GM21576 (cell line): ENCODE measurements around the gene CSTB.
A peak's percentile ranks its signal among the peaks of the same experiment; 100 is the strongest.
"Not testable (repeated sequence)": the region's sequence is repeated elsewhere in the genome, so short reads cannot be mapped to it uniquely, and the experiment has no call there.

ENCODE experiments used
- ATAC-seq: cut with Tn5 transposase; IDR thresholded peaks from one replicate; pipeline ENCODE4 v1.9.1; 2021; ENCODE audit warnings: mild to moderate bottlenecking, moderate library complexity; ENCODE audit not compliant: unreplicated experiment

CSTB gene, protein sequence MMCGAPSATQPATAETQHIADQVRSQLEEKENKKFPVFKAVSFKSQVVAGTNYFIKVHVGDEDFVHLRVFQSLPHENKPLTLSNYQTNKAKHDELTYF

GRCh38 chr21:43775795-43776430, at the start of gene CSTB:
Gene CSTB, minus strand, starts transcription at chr21:43776308. Its CDS starts 39 bp downstream, at chr21:43776269.
- peak; percentile 54 for ATAC-seq

DNA sequence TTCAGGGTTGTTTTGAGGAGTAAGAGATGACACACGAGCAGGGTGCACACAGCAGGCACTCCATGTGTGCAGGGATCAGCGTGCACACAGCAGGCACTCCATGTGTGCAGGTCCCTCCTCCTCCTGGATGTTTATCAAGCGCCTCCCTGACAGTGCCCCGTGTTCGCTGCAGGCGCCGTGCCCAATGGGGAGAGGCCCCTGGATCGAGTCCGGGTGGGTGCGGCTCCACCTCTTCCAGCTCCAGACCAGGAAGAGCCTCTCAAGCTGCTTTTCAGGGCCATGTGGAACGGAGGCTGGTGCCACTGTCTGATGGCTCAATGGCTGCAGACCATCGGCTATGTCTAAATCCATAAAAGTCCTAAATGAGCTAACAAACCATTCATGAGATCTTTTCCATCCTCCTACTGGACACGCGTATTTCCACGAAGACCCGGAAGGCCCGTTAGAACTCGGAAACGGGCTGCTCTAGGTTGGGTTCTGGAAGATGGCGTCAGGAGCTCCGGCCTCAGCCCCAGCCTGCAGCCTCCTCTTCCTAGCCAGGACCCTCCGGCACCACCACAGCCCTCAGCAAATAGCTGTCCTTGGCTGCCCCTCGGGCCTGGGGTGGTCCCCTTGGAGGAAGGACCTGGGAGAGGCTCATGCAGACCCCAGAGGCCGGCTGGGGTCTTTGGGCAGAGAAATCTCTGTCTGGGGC, 49.3 kb upstream of the CSTB start:
- ATAC-seq: no peak

GRCh38 chr21:43824333-43825241, 48.5 kb upstream of the CSTB start:
- no peak for ATAC-seq

DNA sequence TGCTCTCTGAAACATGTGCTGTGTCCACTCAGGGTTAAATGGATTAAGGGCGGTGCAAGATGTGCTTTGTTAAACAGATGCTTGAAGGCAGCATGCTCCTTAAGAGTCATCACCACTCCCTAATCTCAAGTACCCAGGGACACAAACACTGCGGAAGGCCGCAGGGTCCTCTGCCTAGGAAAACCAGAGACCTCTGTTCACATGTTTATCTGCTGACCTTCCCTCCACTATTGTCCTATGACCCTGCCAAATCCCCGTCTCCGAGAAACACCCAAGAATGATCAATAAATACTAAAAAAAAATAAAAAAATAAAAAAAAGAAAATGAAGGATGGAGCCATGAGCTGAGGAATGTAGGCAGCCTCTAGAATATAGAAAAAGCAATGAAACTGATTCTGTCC, 46.6 kb upstream of the CSTB start:
- ATAC-seq: not testable (repeated sequence)

GRCh38 chr21:43822166-43822565, 46.1 kb upstream of the CSTB start:
- not testable (repeated sequence) for ATAC-seq

DNA sequence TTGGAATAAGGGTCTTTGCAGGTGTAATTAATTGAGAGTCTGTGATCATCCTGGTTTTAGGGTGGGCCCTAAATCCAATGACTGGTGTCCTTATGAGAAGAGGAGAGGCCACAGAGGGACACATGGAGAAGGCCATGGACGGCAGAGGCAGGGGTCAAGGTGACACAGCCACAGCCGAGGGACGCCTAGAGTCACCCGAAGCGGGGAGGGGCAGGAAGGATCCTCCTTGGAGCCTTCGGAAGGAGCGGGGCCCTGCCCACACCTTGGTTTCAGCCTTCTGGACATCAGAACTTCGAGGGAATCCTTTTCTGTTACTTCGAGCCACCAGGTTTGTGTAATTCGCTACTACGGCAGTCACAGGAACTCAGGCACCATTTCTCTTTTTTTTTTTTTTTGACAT, 44.4 kb upstream of the CSTB start:
- no peak for ATAC-seq

DNA sequence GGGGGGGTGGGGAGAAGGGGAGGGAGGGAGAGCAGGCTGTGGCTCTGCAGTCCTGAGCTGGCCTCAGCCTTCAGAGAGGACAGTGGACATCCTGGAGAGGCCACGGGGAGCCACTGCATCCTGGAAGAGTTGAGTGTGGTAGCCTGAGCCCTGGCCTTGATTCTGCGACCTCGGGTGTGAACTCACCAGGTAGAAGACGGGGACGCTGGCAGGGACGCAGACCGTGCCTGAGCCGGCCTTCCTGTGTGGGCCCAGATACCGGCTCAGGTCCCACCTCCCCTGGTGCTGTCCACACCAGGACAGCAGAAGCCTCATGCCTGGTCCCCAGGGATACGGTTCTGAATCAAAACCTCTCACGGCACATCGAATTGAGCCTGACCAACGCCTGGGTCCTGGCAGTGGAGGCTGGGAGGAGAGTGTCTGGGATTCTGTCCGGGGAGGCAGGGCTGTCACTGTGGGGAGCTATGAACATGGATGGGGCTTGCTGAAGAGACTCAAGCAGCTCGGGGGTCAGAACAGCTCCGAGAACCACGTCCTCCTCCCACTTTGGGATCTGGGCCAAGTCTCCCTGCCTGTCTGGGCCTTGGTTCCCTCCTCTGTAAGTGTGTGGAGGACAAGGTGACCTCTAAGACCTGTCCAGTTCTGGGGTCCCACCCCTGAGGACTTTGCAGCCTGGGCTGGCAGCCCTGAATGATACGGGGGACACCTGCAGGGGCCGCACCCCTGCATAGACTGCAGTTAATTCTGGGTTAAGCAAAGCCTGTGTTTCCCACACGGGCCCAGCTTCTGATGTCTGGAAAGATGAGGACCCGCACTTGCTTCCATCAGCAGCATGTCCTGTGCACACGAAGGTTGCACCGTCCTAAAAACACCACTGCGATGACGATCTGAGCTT, 43.6 kb upstream of the CSTB start:
- ATAC-seq: no peak

DNA sequence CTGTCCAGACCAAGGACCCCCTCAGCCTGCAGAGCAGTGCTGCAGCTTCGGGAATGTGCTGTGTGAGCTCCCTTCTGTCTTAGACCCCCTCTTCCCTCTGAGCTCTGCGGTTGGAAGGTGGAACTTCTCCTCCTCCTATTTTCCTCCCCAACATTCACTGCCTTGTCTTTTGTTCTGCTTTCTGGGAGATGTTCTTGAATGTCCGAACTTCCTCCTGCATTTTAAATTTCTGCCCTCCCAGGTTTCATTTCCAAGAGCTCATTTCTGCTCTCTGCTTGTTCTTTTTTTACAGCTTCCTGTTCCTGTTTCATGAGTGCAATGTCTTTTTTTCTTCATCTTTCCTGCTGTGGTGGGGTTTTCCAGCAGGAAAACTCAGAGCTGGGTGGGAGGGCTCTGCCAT, 42.6 kb upstream of the CSTB start:
- no peak for ATAC-seq

DNA sequence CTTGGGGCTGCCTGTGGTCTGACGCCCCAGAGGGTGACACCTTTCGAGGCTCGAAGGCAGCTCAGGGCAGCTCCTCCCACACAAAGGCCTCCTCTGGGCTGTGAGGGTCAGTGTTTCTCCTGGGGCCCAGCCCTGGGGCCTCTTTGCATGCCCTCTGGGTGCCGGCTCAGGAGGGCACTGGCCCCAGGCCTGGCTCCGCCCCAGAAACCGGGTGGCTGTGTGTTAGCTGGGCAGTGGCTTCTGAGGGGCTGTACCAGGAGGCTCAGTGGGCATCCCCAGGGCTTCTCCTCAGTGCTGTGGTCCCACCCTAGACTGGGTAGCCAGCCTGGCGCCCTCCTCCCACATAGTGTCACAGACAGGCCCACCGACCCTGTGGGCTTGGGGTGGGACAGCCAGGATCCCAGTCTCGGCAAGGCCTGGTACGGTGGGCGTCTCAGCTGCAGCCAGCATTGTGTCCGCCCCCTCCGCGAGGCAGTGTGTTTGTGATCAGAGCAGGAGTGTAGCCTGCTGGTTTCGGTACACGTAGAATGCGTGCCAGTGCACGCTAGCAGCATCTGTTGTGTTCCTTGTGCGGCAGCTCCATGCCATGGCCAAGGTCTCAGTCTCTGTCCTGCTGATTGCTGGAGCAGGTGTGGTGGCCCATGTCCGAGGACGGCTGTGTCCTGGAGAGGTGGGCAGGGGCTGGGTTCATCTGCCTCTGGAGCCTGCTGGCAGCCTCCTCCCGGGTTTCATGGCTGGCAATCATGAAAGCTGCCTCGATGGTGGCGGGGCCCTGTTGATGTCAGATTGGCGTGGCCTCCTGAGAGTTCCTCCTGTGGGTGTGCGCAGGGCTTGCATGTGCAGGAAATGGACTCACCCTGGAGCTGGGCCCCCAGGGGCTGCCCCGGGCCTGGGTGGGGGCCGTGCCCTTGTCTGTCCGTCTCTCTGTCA, 41.3 kb upstream of the CSTB start:
- ATAC-seq: no peak

GRCh38 chr21:43816611-43817071, 40.5 kb upstream of the CSTB start:
- ATAC-seq: no peak

DNA sequence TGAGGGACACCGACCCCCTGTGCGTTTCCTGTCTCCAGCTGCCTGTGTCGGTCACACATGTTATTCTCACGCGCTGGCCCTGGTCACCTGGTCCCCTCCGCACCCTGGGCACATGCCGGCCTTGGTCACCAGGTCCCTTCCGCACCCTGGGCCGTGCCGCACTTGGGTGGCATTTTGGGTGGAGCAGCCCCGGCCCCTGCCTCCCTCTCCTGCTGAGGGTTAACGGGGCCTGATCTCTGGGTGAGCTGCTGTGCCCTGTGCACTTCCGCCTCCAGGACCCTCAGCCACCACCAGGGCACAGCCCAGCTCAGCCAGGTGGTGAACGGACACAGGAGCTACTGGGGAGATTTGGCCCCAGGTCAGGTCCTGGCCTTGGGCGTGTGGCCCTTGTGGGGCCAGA, 39.9 kb upstream of the CSTB start:
- no peak for ATAC-seq

DNA sequence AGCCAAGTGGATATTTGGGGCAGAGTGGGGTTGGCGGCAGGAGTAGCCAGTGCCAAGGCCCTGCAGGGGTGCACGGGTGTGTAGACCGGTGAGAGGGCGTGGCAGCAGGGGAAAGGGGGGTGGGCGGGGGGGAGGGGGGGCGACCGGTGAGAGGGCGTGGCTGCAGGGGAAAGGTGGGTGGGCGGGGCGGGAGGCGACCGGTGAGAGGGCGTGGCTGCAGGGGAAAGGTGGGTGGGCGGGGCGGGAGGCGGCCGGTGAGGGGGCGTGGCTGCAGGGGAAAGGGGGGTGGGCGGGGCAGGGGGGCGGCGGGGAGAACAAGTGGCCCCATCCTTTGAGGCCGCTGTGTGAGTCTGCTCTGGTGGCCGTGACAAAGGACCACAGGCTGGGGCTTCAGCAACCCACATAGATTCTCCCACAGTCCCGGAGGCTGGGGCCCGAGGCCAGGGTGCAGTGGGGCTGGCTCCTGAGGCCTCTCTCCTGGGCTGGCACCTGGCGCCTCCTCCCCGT, 39.1 kb upstream of the CSTB start:
- ATAC-seq: no peak

DNA sequence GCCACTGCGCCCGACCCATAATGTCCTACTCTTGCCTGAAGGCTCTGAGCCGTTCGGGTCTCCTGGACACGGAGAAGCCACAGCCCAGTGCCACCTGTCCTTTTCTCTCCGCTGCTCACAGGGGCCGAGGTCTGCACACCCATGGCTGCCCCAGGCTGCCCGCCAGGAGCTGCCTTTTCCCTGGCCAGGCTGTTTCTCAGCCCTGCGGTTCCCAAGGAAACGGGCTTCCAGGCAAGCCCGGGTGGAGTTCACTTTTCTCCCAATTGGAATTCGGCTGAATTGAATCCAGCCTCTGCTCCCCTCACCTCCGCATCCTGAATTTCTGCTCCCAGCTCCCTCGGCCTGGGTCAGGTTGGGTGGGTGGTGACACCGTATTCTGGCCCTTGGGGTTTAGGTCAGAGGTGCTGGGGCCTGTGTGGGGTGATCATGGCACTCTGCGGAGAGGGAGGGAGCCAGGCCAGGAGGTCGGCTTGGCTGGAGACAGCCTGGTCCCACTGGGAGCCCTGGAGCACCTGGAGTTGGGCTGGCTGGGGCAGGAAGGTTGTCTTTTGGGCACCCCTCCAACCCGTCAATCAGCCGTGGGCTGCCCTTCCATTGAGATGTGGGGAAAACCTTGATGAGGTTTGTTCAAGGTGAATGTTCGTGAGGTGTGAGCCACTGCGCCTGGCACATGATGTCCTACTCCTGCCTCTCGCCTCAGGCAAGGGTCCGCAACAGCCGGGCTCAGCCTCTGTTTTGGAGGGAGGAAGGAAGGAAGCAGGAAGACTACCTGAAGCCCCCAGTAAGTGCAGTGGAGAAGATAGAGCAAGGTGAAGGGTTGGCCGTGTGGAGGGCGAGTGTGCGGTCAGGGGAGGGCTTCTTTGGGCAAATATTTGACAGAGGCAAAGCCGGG, 38.4 kb upstream of the CSTB start:
- no peak for ATAC-seq

GRCh38 chr21:43813656-43813980, 37.5 kb upstream of the CSTB start:
- no peak for ATAC-seq

GRCh38 chr21:43812957-43813655, 37.0 kb upstream of the CSTB start:
- no peak for ATAC-seq

DNA sequence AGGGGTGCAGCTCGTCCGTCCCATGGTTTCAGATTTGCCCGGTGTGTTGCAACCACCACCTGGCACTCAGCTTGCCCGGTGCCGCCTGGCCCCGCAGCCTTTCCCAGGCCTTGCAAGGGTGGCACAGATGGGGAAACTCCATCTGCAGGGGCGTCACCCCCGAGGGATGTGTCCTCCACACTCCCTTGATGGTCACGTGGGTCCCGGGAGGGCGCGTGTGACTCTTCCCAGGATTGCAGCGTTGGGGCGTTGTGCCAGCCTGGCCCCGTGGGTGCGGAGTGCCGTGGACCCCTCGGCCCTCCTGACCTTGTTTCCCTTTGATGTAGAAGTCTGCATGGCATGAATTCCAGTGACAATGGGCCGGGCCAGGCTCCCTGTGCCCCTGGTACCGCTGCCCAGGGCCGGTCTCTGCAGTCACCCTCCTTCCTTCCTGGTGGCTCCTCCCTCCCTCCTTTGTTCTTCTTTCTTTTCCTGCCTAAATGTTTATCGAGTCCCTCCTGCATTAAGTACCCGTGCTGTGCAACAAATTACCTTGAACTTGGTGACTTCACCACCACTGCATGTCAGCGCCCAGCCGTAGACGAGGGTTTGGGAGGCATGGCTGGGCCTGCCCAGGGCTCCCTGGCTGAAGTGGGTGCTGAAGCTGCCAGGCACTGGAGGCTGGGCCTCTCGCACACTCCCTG, 36.2 kb upstream of the CSTB start:
- ATAC-seq: no peak
